NOMO-1 treated with DMSO at 0.1 percent for 48 hours (cell line): ENCODE measurements around the gene HAGHL.
"Not testable (repeated sequence)": the region's sequence is repeated elsewhere in the genome, so short reads cannot be mapped to it uniquely, and the experiment has no call there.

Source experiments
- DNase-seq: peaks from one replicate; lab custom pipeline; 2025; ENCODE audit not compliant: unreplicated experiment; lab: John Stamatoyannopoulos, UW

HAGHL gene

DNA sequence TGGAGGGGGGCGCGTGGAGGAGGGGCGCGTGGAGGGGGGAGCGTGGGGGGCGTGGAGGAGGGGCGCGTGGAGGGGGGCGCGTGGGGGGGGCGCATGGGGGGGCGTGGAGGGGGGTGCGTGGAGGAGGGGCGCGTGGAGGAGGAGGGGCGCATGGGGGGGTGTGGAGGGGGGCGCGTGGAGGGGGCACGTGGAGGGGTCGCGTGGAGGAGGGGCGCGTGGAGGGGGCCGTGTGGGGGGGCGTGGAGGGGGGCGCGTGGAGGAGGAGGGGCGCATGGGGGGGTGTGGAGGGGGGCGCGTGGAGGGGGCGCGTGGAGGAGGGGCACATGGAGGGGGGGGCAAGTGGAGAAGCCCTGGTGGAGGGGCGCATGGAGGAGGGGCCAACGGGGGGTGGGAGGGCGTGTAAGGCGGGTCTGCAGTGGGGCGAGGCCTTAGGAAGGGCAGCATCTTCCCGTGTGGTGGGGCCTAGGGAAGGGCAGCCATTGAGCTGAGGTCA lies 40.9 kb downstream of the HAGHL start:
- DNase-seq = no peak

DNA sequence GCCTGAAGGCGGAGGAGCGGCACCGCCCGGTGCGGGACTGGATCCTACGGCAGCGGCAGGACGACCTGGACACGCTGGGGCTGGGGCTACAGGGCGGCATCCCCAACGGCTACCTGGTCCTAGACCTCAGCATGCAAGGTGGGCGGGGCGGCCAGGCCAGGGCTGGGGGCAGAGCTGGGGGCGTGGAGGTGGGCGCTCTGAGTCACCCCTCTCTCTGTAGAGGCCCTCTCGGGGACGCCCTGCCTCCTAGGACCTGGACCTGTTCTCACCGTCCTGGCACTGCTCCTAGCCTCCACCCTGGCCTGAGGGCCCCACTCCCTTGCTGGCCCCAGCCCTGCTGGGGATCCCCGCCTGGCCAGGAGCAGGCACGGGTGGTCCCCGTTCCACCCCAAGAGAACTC lies 41.5 kb downstream of the HAGHL start:
- DNase-seq = no peak

- no peak for DNase-seq
Measured at GRCh38 chr16:769184-769784, 42.4 kb downstream of the HAGHL start.

- no peak for DNase-seq
Measured at GRCh38 chr16:769934-770333, 43.0 kb downstream of the HAGHL start.

DNA sequence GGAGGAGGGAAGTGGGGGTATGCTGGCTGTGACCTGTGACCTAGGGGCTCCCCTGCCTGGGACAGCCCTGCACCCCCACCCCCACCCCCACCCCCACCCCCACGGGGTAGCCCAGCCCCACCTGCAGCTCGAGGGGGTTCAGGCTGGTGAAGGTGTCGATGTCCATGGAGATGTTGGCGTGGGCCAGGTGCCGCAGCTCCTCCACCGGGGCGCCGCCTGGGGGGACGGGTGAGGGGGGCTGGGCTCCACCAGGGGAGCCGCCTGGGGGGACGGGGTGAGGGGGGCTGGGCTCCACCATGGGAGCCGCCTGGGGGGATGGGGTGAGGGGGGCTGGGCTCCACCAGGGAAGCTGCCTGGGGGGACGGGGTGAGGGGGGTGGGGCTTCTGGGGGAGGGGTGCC lies 43.5 kb downstream of the HAGHL start:
- DNase-seq = no peak

- no peak for DNase-seq
Measured at GRCh38 chr16:772959-773358, 46.1 kb downstream of the HAGHL start.

- DNase-seq = no peak
Measured at GRCh38 chr16:774086-775001, 47.4 kb downstream of the HAGHL start.

GRCh38 chr16:775236-775796 lies 48.4 kb downstream of the HAGHL start:
- DNase-seq = no peak

GRCh38 chr16:776298-776697 lies 49.4 kb downstream of the HAGHL start:
- not testable (repeated sequence) for DNase-seq

GRCh38 chr16:776824-777223 lies 49.9 kb downstream of the HAGHL start:
- DNase-seq = no peak

GRCh38 chr16:777826-778225 lies 50.9 kb downstream of the HAGHL start:
- no peak for DNase-seq

DNA sequence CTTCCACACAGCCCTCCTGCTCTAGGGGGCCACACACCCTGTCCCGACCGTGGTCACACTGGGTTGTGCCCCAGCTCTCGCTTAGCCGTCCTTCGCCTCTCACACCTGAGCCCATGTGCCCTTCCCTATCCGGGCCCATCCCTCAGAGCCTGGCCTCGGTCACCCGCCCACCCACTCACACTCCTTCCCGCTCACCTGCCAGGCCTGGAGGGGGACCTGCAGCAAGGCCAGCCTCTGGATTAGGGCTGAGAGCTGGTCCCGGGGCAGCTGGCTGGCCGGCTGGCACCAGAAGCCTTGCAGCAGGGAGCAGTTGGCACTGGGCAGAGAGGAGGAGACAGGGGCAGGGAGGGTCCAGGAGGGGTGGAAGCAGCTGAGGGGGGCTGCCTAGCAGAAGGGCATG lies 51.5 kb downstream of the HAGHL start:
- no peak for DNase-seq

GRCh38 chr16:778909-779527 lies 52.1 kb downstream of the HAGHL start:
- DNase-seq = no peak
